HG03108 (cell line): ENCODE data around the gene NECTIN1.

Experiments used
- ATAC-seq: cut with Tn5 transposase; IDR thresholded peaks from one replicate; pipeline ENCODE4 v1.9.1; 2021; ENCODE audit warnings: moderate library complexity; ENCODE audit not compliant: unreplicated experiment

The NECTIN1 gene

GRCh38 chr11:119673759-119674336, 55.2 kb downstream of the NECTIN1 start:
- peak; percentile 91 for ATAC-seq

DNA sequence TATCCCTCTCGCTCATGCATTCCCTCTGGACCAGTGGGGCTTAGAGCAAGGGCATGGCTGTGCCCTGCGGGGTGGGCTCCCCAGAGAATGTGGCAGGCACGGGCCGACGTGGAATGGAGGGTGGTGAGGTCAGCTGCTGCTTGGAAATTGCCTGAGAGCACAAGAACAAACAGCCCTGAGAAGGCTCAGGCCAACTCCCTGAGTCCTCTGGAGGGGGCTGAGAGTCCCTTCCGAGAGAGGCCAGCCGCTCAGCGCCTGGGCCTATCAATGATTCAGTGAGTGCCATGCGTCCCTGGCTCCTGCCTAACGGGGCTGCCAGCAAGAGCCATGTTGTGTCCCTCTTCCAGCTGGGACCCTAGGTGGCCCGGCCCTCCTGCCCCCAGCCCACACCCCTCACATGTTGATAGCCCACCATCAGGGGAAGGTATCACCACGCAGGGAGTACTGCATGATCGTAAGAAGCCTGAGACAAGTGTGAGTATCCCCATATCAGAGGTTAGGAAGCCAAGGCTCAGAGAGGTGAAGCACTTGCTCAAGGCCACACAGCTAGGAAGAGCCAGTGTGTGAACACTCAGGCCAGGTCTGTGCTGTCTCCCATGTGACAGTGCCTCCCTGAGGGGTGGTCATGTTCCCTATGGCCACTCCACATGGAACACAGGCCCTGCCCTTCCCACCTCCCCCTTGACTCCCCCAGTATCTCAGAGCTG, 55.8 kb downstream of the NECTIN1 start:
- ATAC-seq: no peak

- ATAC-seq: no peak
Measured at GRCh38 chr11:119672597-119672996, 56.4 kb downstream of the NECTIN1 start.

GRCh38 chr11:119671561-119672015, 57.4 kb downstream of the NECTIN1 start:
- no peak for ATAC-seq

GRCh38 chr11:119671051-119671450, 57.9 kb downstream of the NECTIN1 start:
- no peak for ATAC-seq

DNA sequence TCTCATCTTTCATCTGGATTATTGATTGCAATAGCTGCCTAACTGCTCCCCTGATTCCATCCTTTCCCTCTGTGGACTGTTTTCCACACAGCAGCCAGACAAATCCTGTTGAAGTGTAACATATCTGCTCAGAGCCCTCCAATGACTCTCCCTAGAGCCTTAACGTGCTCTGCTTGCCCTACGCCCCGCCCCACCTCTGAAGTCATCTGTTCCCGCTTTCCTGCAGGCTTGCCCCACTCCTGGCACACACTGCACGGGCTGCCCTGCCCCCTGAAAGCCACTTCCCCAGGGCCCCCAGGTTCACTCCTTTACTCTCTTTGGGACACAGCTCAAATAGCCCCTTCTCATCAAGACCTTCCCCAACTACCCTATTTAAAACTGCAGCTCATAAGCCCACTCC, 59.5 kb downstream of the NECTIN1 start:
- ATAC-seq: no peak

GRCh38 chr11:119668676-119669075, 60.3 kb downstream of the NECTIN1 start:
- ATAC-seq: no peak

GRCh38 chr11:119666463-119667131, 62.4 kb downstream of the NECTIN1 start:
- peak; percentile 82 for ATAC-seq

- ATAC-seq: no peak
Measured at GRCh38 chr11:119666061-119666460, 62.9 kb downstream of the NECTIN1 start.

DNA sequence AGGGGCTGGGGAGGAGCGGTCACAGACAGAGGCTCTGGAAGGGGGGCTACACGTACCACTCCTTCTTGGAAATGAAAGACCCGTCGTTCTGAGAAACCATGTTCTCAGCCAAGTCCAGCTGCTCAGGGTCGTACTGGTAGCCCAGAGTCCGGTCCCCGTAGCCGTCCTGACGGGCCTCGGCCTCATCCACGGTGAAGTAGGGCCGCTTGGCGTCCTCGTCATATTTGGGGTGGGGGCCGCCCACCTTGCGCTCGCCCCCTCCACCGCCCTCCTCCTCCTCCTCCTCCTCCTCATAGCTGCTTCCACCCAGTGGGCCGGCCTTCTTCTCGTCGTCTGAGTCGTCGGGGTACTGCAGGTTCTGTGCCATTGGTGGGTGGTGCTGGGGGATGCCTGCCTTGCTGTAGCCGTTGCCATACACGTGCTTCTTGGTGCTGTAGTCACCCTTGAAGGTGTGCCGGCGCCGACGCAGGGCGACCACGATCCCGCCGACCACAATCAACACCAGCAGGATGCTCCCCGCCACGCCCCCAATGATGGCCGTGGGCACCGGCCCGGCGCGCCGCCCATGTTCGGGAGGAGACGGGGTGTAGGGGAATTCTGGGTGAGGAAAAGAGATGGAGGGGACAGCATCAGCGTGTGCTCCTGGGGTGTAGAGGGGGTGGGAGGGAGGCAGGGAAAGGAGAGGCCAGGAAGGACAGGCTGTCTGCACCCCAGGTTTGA, 64.1 kb downstream of the NECTIN1 start:
- no peak for ATAC-seq

DNA sequence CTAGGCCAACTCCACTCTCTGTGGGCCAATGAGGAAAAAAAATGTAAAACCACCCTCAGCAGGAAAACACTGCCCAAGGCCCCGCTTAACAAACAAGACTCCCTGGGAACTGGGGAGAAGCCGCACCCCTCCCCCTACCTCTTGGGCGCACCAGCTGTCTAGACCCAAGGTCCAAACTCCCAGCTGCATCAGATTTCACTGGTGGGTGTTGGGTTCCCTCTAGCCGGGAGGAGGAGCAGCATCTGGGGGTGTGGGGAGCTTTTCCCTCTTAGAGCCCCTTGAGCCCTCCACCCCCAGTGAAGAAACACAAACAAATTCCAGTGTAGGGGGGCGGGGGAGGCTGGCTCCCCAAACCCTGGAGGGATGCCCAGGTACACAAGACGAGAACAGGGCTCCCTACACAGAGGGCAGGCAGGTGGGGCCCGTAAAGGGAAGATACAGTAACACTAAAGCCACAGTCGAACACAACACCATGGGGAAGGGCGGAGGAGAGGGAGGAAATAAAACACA, 64.9 kb downstream of the NECTIN1 start:
- no peak for ATAC-seq

DNA sequence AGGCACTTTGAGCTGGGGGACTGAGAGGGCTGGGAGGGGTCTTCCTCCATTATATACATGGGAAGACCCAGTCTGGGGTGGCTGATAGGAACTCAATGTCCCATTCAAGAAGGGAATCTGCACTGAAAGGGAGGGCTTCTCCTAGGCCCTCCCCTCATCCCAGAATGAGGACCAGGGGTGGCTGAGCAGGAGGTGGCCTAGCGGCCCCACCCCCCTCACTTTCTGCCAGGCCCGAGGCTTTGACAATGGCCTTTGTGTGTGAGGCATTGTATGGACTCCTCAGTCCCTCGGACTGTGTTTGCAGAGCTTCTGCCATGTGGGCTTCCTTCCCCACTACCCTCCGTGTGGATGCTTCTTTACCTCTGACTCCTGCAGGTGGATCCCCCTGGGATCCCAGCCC, 65.7 kb downstream of the NECTIN1 start:
- ATAC-seq: no peak

- no peak for ATAC-seq
Measured at GRCh38 chr11:119661226-119661625, 67.8 kb downstream of the NECTIN1 start.

DNA sequence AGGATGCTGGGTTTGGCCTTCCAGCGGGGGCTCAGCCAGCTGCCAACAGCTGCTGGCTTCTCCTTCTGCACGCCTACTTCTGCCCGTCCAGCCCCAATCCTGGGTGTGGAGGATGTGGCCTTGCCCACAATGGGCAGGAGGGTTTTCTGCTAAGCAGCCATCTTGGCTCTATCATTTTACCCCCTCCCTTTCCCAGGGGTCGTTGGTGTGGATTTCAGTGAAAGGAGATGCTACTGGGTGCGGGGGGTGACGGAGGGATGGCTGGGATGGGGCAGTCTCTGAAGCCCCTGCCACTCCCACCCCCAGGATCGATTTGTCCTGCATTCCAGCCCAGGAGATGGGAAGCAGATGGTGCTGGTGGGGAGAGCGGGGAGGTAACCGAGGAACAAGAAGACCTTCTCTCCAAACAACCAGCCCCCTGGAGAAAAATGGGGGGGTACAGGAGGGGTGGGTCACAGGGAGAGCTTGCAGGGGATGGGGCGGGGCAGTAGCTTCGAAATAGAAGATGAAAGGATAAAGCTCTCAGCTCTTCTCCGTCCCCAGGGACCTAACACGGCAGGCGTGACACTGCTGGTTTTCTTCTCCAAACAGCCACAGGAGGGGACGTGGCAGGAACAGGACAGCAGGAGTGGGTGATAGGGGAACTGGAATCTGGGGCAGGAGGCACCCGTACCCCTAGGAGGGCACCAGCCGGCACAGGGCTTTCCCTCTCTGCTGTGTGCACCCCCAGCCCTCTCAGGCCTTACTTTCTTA, 68.9 kb downstream of the NECTIN1 start:
- no peak for ATAC-seq

DNA sequence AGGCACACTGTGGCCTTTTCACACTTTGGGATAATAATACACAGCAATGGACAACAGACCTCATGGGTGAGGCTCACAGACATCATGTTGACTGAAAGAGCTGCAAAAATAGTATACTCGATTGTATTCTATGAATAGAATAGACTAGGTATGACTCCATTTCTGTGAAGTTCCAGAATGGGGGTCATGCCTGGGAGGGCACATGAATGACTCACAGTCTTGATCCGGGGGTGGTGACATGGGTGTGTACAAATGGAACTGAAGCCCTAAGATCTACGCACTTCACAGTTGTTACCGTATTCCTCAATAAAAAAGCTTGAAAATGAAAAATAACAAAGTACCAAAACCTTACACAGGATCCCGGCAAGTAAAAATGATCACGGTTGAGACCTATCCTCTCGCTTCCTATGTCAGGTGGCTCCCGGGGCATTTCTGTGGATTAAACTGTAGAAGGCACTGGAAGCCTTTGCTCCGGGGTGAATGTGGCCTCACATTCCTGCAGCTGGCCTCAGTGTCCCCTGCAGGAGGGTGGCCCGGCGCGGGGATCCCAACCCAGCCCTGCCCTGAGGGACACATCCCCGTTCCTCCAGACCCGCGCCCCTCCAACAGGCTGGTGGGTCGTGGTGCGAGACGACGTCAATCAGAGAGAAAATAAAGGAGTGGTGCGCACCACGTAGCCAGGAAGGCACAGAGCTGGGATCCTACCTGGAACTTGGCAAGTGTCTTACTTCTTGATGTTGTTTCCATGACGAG, 75.9 kb downstream of the NECTIN1 start:
- ATAC-seq: no peak

DNA sequence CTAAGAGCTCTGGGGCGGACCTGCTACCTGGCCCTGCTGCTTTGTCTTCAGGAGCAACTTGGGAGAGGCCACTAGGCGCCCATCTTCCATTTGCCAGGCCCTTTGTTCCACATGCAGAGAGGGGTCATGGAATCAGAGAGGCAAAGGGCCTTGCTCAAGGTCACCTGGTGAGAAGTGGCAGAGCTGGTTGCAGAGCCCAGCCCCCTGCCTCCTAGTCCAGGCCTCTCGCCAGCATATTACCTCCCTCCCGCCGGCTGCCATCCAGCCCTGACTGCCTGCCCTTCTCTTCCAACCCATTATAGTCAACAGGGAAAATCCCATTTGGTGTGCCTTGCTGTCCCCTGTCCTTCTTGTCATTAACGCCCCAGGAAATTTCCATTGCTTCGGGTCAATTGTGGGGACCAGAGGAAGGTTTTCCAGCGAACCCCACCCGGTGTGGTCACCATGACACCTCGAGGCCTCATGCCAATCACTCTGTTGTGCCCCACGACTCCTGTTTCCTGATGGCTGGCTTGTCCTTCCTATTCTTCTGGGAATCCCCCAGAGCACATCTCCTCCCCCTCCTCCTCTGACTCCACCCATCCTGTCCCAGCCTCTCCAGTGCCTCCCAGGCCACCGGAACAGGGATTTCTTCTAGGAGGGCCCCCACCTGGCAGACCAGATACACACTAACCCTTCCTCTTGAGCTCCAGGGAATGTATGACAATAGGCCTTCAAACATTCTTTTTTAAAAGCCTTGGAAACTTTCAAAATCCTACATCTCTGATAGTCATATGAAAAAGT, 77.0 kb downstream of the NECTIN1 start:
- no peak for ATAC-seq

- no peak for ATAC-seq
Measured at GRCh38 chr11:119650251-119650650, 78.7 kb downstream of the NECTIN1 start.

DNA sequence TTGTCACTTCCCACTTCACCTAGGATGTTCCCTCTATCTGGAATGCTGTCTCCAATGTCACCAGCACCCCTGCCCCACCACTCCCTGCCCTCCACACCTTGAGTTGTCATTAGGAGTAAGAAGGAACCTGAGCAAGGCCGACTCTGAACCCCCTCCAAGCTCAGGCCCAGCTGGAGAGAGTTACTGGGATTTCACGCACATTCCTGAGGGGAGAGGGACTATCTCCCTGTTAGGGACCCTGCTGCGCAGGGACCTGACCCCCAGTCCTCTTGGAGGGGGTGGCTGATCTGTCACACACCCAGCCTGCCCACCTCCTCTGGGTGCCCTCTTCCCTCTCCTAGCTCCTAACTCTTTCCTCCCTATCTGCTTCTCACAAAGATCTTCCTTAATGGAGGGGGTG, 81.7 kb downstream of the NECTIN1 start:
- ATAC-seq: no peak

DNA sequence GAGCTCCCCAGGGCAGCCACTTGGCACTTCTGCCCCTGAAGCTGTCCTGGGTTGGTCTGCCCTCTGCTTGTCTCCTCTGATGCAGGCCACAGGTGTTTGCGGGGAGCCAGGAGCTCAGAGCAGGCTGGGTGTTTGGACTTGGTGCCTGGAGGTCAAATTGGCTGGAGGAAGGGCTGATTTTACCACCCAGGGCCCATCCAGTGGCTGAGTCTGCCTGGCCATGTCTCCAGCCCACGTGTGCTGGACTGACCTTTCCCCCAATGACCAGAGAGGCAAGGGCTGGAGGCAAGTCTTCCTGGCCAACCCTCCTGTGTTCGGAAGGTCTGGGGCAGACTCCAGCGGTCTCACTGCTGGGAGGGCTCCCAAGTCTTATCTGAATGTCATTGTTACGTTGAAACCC, 84.0 kb downstream of the NECTIN1 start:
- ATAC-seq: no peak
